ENCODE measurements around the gene MDFIC2.
"Not testable (repeated sequence)": the region's sequence is repeated elsewhere in the genome, so short reads cannot be mapped to it uniquely, and the experiment has no call there.

MDFIC2 gene

DNA sequence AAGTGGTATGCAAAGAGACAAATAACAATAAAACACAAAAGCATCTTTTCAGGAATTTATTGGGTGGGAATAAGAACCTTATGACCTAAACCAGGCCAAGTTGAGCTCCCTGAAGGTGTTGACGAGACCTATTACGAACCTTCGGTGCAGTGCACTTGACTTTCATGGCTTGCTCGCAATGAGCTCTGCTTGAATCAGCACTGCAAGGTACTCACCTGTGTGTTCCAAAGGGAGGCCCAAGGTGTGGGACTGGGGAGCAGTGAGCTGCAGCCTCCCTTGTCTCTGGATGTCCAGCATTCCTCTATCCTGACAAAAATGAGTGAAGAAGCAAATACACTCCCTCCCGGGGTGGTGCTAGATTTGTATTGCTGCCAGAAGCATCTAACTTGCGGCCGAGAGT is at the start of gene MDFIC2:
TSS of gene MDFIC2 (minus strand) at position 303 of the 400 bp plus-strand sequence. CDS start 665 bp downstream, outside the sequence.
- no peak for DNase-seq (ENCODE audit: low read depth in 2 of 2)

DNA sequence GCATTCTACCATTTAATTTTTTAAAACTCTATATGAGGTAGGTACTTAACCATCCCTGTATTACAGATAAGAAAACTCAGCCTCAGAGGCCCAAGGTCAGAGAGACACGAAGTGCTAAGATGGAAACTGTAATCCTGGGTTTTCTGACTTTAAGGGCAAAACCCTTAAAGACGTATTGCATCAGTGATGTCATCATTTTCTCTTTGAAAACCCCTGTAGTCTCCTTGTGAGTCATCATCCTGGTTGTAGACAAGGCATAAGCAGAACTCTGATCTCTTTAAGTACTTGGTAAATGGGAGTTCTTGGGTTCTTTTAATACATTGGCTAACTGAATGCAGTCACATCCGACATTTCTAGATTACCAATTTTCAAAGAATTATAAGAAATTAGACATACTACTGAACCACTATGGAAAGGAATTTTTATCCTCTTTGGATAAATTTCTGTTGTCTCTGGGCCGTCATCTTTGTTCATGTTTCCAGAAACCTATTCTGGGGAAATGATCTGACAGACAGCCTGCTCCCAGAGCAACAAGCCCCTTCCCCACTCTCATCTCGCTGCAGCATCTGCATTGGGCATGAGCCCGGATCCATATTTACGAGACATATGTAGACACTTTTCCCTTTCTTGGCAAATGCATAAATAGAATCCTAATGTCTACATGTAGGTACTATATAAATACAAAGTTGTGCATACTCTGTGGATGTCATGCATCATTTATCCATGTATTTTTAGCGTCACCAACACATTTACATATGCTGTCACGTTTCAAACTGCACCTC is 48.7 kb upstream of the MDFIC2 start:
- DNase-seq (ENCODE audit: low read depth in 2 of 2), result no peak

- no peak for DNase-seq (ENCODE audit: low read depth in 2 of 2)
Observed at GRCh38 chr3:70359711-70360110, 47.3 kb upstream of the MDFIC2 start.

- no peak for DNase-seq (ENCODE audit: low read depth in 2 of 2)
Observed at GRCh38 chr3:70358978-70359580, 46.6 kb upstream of the MDFIC2 start.

DNA sequence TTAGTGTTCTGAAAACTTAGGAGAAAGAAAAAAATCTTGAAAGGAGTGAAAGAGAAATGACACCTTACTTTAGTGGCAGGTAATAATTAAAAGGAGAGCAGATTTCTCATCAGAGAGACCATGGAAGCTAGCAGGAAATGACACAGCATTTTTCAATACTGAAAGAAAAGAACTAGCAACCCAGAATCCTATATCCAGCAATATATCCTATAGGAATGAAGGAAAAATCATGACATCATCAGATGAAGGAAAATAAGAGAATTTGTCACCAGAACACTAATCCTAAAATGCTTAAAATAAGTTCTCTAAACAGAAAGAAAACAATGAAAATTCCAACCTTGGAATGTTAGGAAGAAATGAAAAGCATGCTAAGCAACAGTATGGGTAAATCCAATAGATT is 39.8 kb upstream of the MDFIC2 start:
- no peak for DNase-seq (ENCODE audit: low read depth in 2 of 2)

DNA sequence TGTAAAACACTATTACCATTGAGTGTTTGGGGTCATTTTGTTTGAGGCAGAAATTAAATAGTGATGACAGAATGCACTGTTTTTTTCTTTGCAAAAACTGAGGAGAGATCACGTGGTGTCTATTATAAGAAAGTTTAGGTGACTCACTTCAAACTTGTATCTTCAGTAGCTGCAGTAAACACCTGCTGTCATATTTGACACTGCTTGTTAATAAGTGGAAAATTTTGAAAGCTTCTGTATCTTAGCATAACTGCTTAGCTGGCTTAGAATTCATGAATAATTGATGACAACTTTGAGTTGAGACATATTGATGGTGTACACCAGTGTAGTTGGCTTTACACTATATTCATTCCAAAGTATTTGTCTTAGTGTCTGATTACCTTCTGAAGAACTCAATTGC is 29.7 kb upstream of the MDFIC2 start:
- DNase-seq (ENCODE audit: low read depth in 2 of 2), result no peak

DNA sequence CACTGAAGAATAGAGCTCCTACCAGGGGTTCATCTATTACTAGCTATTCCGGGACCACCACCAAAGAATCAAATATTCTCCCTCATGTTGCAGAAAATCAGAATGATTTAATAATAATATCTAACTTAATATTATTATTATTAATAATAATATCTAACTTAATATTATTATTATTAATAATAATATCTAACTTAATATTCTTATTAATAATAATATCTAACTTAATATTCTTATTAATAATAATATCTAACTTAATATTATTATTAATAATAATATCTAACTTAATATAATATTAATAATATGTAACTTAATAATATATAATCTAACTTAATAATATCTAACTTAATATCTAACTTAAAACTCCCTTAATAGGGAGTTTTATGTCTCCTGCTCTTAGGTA is 24.4 kb upstream of the MDFIC2 start:
- DNase-seq (ENCODE audit: low read depth in 2 of 2), result not testable (repeated sequence)

- no peak for DNase-seq (ENCODE audit: low read depth in 2 of 2)
Observed at GRCh38 chr3:70333080-70333479, 20.6 kb upstream of the MDFIC2 start.

DNA sequence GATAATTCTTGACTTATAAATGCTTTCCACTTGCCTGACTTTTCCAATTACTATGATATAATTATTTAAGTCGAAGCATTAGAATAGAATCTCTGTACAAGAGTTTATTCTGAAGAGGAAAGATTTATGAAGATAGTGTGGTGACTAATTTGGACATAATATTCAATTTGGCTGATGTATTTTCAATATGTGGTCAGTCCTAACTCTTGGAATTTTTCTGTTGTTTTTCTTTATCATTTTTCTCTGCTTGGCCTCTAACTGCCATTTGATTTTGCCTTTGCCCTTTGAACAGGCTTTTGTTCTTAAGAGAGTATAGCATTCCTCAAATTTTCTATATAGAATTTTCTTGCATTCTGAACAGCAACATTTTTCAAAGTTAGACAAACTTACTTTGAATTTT is 2.6 kb upstream of the MDFIC2 start:
- DNase-seq (ENCODE audit: low read depth in 2 of 2), result no peak

- no peak for DNase-seq (ENCODE audit: low read depth in 2 of 2)
Observed at GRCh38 chr3:70310809-70311208, 1.6 kb downstream of the MDFIC2 start.

DNA sequence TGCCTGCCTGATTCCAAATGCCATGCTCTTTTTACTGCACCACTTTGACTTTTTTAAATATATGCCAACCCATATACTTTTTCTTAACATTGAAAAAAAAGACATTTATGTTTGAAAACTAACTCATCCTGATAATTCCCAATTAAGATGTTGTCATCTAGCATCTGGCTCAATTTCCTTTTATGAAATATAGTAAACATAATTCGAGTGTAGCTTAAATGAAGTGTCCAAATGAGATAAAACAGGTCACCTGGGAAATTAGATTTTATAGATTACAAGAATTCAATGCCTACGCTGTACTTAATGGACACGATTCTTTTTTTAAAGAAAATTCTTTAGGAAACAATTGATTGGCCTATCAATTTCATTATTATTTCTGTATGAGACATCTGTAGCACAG is 2.8 kb downstream of the MDFIC2 start:
- DNase-seq (ENCODE audit: low read depth in 2 of 2), result no peak

DNA sequence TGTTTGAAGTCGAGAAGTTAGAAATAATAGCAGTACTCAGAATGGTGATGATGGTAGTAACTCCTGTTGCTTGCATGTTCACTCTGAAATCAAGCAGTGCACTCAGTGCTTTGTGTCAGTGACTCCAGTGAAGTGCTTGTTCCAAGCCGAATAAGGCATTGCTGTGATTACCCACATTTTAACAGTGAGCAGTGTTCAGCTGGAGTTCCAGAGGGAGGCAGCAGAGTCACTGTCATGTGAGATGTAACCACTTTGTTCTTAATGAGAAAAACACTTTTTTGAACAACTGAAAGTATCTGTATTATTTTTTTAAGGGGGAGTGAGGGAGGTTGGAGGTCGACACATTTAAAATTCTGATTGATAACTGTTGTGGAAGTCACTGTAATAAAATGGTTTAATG is 3.7 kb downstream of the MDFIC2 start:
- no peak for DNase-seq (ENCODE audit: low read depth in 2 of 2)

- no peak for DNase-seq (ENCODE audit: low read depth in 2 of 2)
Observed at GRCh38 chr3:70306736-70307135, 5.7 kb downstream of the MDFIC2 start.

GRCh38 chr3:70298385-70298784 is 14.1 kb downstream of the MDFIC2 start:
- DNase-seq (ENCODE audit: low read depth in 2 of 2), result no peak

GRCh38 chr3:70291097-70291482 is 21.3 kb downstream of the MDFIC2 start:
- no peak for DNase-seq (ENCODE audit: low read depth in 2 of 2)

DNA sequence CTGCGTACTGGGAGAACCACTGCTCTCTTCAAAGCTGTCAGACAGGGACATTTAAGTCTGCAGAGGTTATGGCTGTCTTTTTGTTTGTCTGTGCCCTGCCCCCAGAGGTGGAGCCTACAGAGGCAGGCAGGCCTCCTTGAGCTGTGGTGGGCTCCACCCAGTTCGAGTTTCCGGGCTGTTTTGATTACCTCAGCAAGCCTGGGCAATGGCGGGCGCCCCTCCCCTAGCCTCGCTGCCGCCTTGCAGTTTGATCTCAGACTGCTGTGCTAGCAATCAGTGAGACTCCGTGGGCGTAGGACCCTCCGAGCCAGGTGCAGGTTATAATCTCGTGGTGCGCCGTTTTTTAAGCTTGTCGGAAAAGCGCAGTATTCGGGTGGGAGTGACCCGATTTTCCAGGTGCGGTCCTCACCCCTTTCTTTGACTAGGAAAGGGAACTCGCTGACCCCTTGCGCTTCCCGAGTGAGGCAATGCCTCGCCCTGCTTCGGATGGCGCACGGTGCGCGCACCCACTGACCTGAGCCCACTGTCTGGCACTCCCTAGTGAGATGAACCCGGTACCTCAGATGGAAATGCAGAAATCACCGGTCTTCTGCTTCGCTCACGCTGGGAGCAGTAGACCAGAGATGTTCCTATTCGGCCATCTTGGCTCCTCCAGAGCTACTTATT is 21.9 kb downstream of the MDFIC2 start:
- not testable (repeated sequence) for DNase-seq (ENCODE audit: low read depth in 2 of 2)

GRCh38 chr3:70281663-70282062 is 30.8 kb downstream of the MDFIC2 start:
- no peak for DNase-seq (ENCODE audit: low read depth in 2 of 2)

DNA sequence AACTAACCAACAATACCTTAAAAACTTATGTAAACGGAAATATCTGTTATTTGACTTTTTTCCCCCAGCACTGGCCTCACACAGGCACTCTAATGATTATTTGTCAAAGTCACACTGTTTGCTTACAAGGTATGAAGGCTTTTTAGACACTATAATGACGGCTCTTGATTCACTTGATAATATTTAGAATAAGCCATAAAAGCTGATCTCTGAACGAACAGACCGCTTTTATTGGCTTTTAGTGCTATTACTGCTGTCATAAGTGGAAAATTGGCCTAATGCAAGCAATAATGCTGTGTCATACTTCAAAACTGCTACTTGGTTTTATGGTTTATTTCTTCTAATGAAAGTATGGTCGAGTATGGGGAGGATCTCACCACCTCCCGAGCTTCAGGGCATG is 35.1 kb downstream of the MDFIC2 start:
- DNase-seq (ENCODE audit: low read depth in 2 of 2), result no peak

- no peak for DNase-seq (ENCODE audit: low read depth in 2 of 2)
Observed at GRCh38 chr3:70276901-70277300, 35.5 kb downstream of the MDFIC2 start.

DNA sequence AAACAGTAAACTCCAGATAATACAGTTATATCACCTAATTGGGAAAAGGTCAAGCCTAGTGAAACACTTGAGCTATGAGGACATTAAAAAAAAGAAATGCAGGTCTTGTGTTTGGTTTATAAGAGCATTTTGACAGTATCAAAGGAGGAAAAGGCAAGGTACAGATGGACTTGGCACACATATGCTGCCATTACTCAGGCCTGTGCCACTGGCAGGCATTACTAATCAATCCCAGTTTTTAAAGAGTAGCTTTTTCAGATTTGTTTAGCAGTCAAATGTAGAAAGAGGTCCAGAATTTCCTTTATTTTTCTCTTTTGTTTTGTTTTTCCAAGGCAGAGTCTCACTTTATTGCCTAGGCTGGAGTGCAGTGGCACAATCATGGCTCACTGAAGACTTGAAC is 38.9 kb downstream of the MDFIC2 start:
- no peak for DNase-seq (ENCODE audit: low read depth in 2 of 2)

DNA sequence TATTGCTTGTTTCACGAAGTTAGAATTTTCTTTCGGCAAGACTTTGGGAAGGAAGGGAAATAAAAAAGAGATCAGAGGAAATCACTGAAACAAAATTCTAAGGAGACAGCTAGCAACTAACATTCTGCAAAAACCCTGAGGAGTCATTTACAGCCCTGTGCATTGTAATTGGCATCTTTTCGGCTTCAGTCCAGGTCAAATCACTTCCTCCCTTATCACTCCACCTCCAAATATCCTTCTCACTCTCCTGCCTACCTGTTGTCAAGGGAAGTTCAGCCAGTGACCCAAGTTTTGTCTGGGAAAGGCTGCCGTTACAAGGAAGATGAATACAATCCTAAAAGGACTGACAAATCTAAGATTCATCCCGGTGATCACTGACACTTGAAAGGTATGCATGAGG is 39.6 kb downstream of the MDFIC2 start:
- DNase-seq (ENCODE audit: low read depth in 2 of 2), result no peak

- no peak for DNase-seq (ENCODE audit: low read depth in 2 of 2)
Observed at GRCh38 chr3:70264122-70264780, 48.2 kb downstream of the MDFIC2 start.

- no peak for DNase-seq (ENCODE audit: low read depth in 2 of 2)
Observed at GRCh38 chr3:70261283-70261682, 51.2 kb downstream of the MDFIC2 start.

Measured in stimulated activated CD4-positive, alpha-beta T cell treated with anti-CD3 and anti-CD28 coated beads, Interleukin-1b, Interleukin-23, amount 100 ng/mL, for 1 hour (primary cell).